GM12878 (cell line): ENCODE measurements around the gene THADA. TPM values are rescaled to one million over a fixed set of nuclear protein-coding genes. Genes with fewer than 3 reads are reported as not detected.

Experiments
- ATAC-seq: fragments of 200-7000 bp; cut with Tn5 transposase; 3 replicates; pipeline ENCODE4 v1.9.1; 2020; ENCODE audit warnings: mild to moderate bottlenecking, moderate library complexity
- BruUV-seq: library from RNA; stranded (reverse); fragments of 400-500 nt; replicated peaks from 2 replicates; lab custom pipeline; 2021; lab: Mats Ljungman, UMichigan
- CTCF ChIA-PET: fragments of 300-600 bp; sonication (Branson Sonifier 250); formaldehyde crosslinking; extraction: SDS; loops from one replicate; lab custom pipeline; 2021; ENCODE audit warnings: inconsistent platforms; lab: Yijun Ruan, JAX
- POLR2A ChIA-PET: fragments of 350-600 bp; formaldehyde crosslinking; extraction: SDS; loops from one replicate; lab custom pipeline; 2021; ENCODE audit warnings: inconsistent platforms; lab: Charles Lee
- RAD21 ChIA-PET: fragments of 300-600 bp; sonication (Branson Sonifier 250); formaldehyde crosslinking; loops from one replicate; lab custom pipeline; 2023; ENCODE audit warnings: antibody characterized with exemption; ENCODE audit not compliant: unreplicated experiment; lab: Charles Lee
- SMC1A ChIA-PET: fragments of 300-600 bp; sonication (Branson Sonifier 250); formaldehyde crosslinking; loops from one replicate; lab custom pipeline; 2023; ENCODE audit not compliant: unreplicated experiment, uncharacterized antibody; lab: Charles Lee
- DNase-seq: peaks from one replicate; pipeline ENCODE4 v3.0.0-alpha.2; 2011; ENCODE audit warnings: low read depth, low spot score
- FAIRE-seq: peaks from 3 replicates; lab custom pipeline; 2011; peaks lifted over from hg19 to GRCh38; lab: Jason Lieb, UNC
- H2AFZ ChIP-seq: 2 replicates; pipeline ENCODE4 v1.6.0; 2011; ENCODE audit warnings: low read depth, low read length, control low read depth; ENCODE audit not compliant: control insufficient read depth
- H3K27ac ChIP-seq: 2 replicates; pipeline ENCODE4 v1.5.1; 2011; ENCODE audit warnings: control low read depth; ENCODE audit not compliant: control insufficient read depth, insufficient read depth
- H3K27me3 ChIP-seq, 2 experiments: replicated peaks in 1 of 2; 2 replicates each; pipeline versions ENCODE4 v1.6.0 to v1.6.1; 2011; ENCODE audit warnings: low read length in 1 of 2; ENCODE audit not compliant: control insufficient read depth in 2 of 2, insufficient read depth in 2 of 2
- H3K36me3 ChIP-seq, 2 experiments: 2 replicates each; pipeline ENCODE4 v1.5.1; 2011; ENCODE audit warnings: low read length in 1 of 2; ENCODE audit not compliant: control insufficient read depth in 2 of 2, insufficient read depth in 2 of 2
- H3K4me1 ChIP-seq: 2 replicates; pipeline ENCODE4 v1.6.1; 2011; ENCODE audit warnings: mild to moderate bottlenecking, low read length, moderate library complexity, mixed read lengths; ENCODE audit not compliant: control insufficient read depth, insufficient read depth
- H3K4me2 ChIP-seq: 2 replicates; pipeline ENCODE4 v1.6.0; 2011; ENCODE audit warnings: control low read depth; ENCODE audit not compliant: control insufficient read depth, insufficient read depth
- H3K4me3 ChIP-seq: fragments of 200-600 bp; sonication (generic); 2 replicates; pipeline ENCODE4 v1.5.1; 2016
- H3K79me2 ChIP-seq: 2 replicates; pipeline ENCODE4 v1.6.0; 2011; ENCODE audit warnings: low read length; ENCODE audit not compliant: control insufficient read depth, insufficient read depth
- H3K9ac ChIP-seq: 2 replicates; pipeline ENCODE4 v1.8.0; 2011; ENCODE audit warnings: low read length, control low read depth, mixed read lengths; ENCODE audit not compliant: control insufficient read depth, insufficient read depth
- H3K9me3 ChIP-seq: replicated peaks from 3 replicates; pipeline ENCODE4 v1.5.1; 2011; ENCODE audit warnings: mild to moderate bottlenecking, low read length; ENCODE audit not compliant: control insufficient read depth, insufficient read depth
- H4K20me1 ChIP-seq: 2 replicates; pipeline ENCODE4 v1.6.0; 2011; ENCODE audit not compliant: control insufficient read depth, insufficient read depth
- ATF7 ChIP-seq: fragments of 450-650 bp; IDR thresholded peaks from 2 replicates; pipeline ENCODE4 v1.6.1; 2016; ENCODE audit warnings: low read depth, mild to moderate bottlenecking
- CBFB ChIP-seq: IDR thresholded peaks from 2 replicates; pipeline ENCODE4 v1.6.1; 2016; ENCODE audit warnings: antibody characterized with exemption, low read depth
- CREB1 ChIP-seq: IDR thresholded peaks from 2 replicates; pipeline ENCODE4 v1.6.1; 2012; ENCODE audit warnings: low read depth, mild to moderate bottlenecking, inconsistent platforms
- EED ChIP-seq: sonication (generic); IDR thresholded peaks from 2 replicates; pipeline ENCODE4 v1.6.1; 2016; ENCODE audit warnings: antibody characterized with exemption, low read depth
- GATAD2B ChIP-seq: fragments of 450-650 bp; conservative IDR thresholded peaks from 2 replicates; pipeline ENCODE4 v1.6.1; 2017; ENCODE audit warnings: low read depth, mild to moderate bottlenecking, moderate library complexity
- IRF3 ChIP-seq: fragments of 450-650 bp; IDR thresholded peaks from 2 replicates; pipeline ENCODE4 v1.6.1; 2014; ENCODE audit warnings: mild to moderate bottlenecking
- SIX5 ChIP-seq: IDR thresholded peaks from 2 replicates; pipeline ENCODE4 v1.6.1; 2011; ENCODE audit warnings: mild to moderate bottlenecking, low read depth, low read length, moderate library complexity; ENCODE audit not compliant: severe bottlenecking
- SP1 ChIP-seq: IDR thresholded peaks from one replicate; pipeline ENCODE4 v1.6.1; 2011; ENCODE audit warnings: low read depth, low read length
- SREBF1 ChIP-seq: IDR thresholded peaks from 2 replicates; pipeline ENCODE4 v1.6.1; 2012; ENCODE audit warnings: mild to moderate bottlenecking, low read length
- STAT1 ChIP-seq: fragments of 450-650 bp; conservative IDR thresholded peaks from 2 replicates; pipeline ENCODE4 v1.6.1; 2014; ENCODE audit warnings: antibody characterized with exemption, mild to moderate bottlenecking
- TARDBP ChIP-seq: IDR thresholded peaks from 2 replicates; pipeline ENCODE4 v1.6.1; 2016; ENCODE audit warnings: borderline replicate concordance
- TBL1XR1 ChIP-seq: IDR thresholded peaks from 2 replicates; pipeline ENCODE4 v1.6.1; 2012; ENCODE audit warnings: low read depth, low read length, improper control_type of control experiment
- USF1 ChIP-seq: IDR thresholded peaks from 2 replicates; pipeline ENCODE4 v1.6.1; 2011; ENCODE audit warnings: borderline replicate concordance, low read depth, mild to moderate bottlenecking, moderate library complexity, mixed read lengths, low read length; ENCODE audit not compliant: insufficient read depth; ENCODE audit errors: extremely low read length
- YY1 ChIP-seq: IDR thresholded peaks from 2 replicates; pipeline ENCODE4 v1.6.1; 2011; ENCODE audit warnings: low read depth, mild to moderate bottlenecking, low read length
- ZNF592 ChIP-seq: fragments of 450-650 bp; IDR thresholded peaks from 2 replicates; pipeline ENCODE4 v1.6.1; 2017; ENCODE audit warnings: mild to moderate bottlenecking, moderate library complexity
- WGBS: methylation state at CpG from one replicate; pipeline ENCODE4 v1.1.6; 2016; ENCODE audit warnings: low lambda C conversion rate; ENCODE audit not compliant: insufficient replicate concordance, insufficient coverage; ENCODE audit errors: missing lambda C conversion rate; 5-methylcytosine and 5-hydroxymethylcytosine counted together
- in situ Hi-C: fragments of 300-500 bp; cut with MboI; formaldehyde crosslinking; loops from 9 replicates; pipeline ENCODE4 v1.14.3; 2018; ENCODE audit warnings: mixed read lengths
- intact Hi-C: fragments of 100-400 bp; cut with micrococcal nuclease; formaldehyde crosslinking; loops from one replicate; pipeline ENCODE4 v1.14.2; 2022; ENCODE audit not compliant: unreplicated experiment
- polyA plus RNA-seq, 11 experiments: library from polyadenylated mRNA; depleted of rRNA in 4 of 11; unstranded in 6 of 11; stranded (reverse) in 5 of 11; fragments of >200 nt; fragmentation: Nextera tagmentation in 4 of 11; fragmentation: Illumina TruSeq in 1 of 11; extraction: Ambion mirVana in 4 of 11; extraction: Trizol in 1 of 11; gene quantifications; 1 replicate in 1 of 11; 2 replicates in 10 of 11; pipeline versions ENCODE4 v1.2.1 to v1.2.3, GENCODE V29; 2011 to 2016; ENCODE audit warnings: inconsistent platforms in 2 of 11, missing spikeins in 2 of 11, low read depth in 1 of 11
- total RNA-seq, 4 experiments: library from RNA; depleted of rRNA in 3 of 4; stranded (reverse); fragments of >200 nt in 3 of 4; fragmentation: Illumina TruSeq in 1 of 4; extraction: Trizol in 1 of 4; gene quantifications; 2 replicates each; pipeline versions ENCODE4 v1.2.1 to v1.2.3, GENCODE V29; 2013 to 2021
- TF ChIP-seq, protein P1 (sequence below): IDR thresholded peaks from 2 replicates; pipeline ENCODE4 v1.6.1; 2012; ENCODE audit warnings: low read length, inconsistent platforms
- TF ChIP-seq, protein P2 (sequence below): IDR thresholded peaks from 2 replicates; pipeline ENCODE4 v1.6.1; 2011; ENCODE audit warnings: low read depth, low read length, improper control_type of control experiment, borderline replicate concordance

Gene THADA
- total and polyA plus RNA-seq, 10 of the 15 experiments (the other 5 are each of a cell fraction or from before 2014, with no cell fraction given) = 14.6 to 33.2 (median 23.2) TPM

GRCh38 chr2:43306197-43306596, 289.6 kb downstream of the THADA start (continued):
- TF ChIP-seq SREBF1 = no peak
- no peak for TF ChIP-seq USF1
- TF ChIP-seq CBFB = no peak
- TF ChIP-seq ZNF592 = no peak

GRCh38 chr2:43305517-43305916, 290.3 kb downstream of the THADA start:
- no peaks in the 10 kb centered on the region; the same call in 2 of the 3 replicates for H3K9me3 ChIP-seq
- in situ Hi-C loops (no loop called here), intact Hi-C loops (no loop called here)
- peaks cover 9% of the 10 kb centered on the region; the same call in 1 of the 2 replicates for H3K4me1 ChIP-seq
- H3K4me2 ChIP-seq = no peak overlapping the region
- DNase-seq (no peak), ATAC-seq (no peak), FAIRE-seq (no peak)
- ChIA-PET CTCF (interaction anchor here (0.6 to 0.9 kb wide), 2 partner anchors 12 to 96 kb away, joined by 3 to 4 read pairs; no protein-coding TSS in a partner anchor), RAD21 (no interaction called here), SMC1A (interaction anchor here (0.6 to 0.8 kb wide), 2 partner anchors 9 to 24 kb away, joined by 3 read pairs; no protein-coding TSS in a partner anchor), POLR2A (no interaction called here)
- no peaks in the 10 kb centered on the region for H3K79me2 ChIP-seq
- 95% methylated on average over 2 of the region's 2 CpGs for WGBS
- H2AFZ ChIP-seq = no peak overlapping the region
- H4K20me1 ChIP-seq = no peaks in the 10 kb centered on the region
- H3K9ac ChIP-seq = no peak overlapping the region
- H3K27me3 ChIP-seq = no peaks in the 10 kb centered on the region
- no peaks in the 10 kb centered on the region; a peak in 1 of 4 replicates for H3K36me3 ChIP-seq
- no peak overlapping the region for H3K27ac ChIP-seq
- BruUV-seq = TSS peak; percentile 47
- no peak overlapping the region for H3K4me3 ChIP-seq
- no peak for TF ChIP-seq TARDBP
- TF ChIP-seq IRF3 = no peak
- no peak for TF ChIP-seq CREB1
- TF ChIP-seq ATF7 = no peak
- no peak for TF ChIP-seq YY1
- TF ChIP-seq, protein P1, sequence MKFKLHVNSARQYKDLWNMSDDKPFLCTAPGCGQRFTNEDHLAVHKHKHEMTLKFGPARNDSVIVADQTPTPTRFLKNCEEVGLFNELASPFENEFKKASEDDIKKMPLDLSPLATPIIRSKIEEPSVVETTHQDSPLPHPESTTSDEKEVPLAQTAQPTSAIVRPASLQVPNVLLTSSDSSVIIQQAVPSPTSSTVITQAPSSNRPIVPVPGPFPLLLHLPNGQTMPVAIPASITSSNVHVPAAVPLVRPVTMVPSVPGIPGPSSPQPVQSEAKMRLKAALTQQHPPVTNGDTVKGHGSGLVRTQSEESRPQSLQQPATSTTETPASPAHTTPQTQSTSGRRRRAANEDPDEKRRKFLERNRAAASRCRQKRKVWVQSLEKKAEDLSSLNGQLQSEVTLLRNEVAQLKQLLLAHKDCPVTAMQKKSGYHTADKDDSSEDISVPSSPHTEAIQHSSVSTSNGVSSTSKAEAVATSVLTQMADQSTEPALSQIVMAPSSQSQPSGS = no peak
- TF ChIP-seq EED = no peak
- TF ChIP-seq, protein P2, sequence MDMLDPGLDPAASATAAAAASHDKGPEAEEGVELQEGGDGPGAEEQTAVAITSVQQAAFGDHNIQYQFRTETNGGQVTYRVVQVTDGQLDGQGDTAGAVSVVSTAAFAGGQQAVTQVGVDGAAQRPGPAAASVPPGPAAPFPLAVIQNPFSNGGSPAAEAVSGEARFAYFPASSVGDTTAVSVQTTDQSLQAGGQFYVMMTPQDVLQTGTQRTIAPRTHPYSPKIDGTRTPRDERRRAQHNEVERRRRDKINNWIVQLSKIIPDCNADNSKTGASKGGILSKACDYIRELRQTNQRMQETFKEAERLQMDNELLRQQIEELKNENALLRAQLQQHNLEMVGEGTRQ = no peak
- no peak for TF ChIP-seq GATAD2B
- no peak for TF ChIP-seq TBL1XR1
- no peak for TF ChIP-seq STAT1
- no peak for TF ChIP-seq SIX5
- no peak for TF ChIP-seq SP1
